H9 (cell line): ENCODE results near the gene TMEM237. TPM values are rescaled to one million over a fixed set of nuclear protein-coding genes. Genes with fewer than 3 reads are reported as not detected.

Source experiments
- DNase-seq: peaks from one replicate; pipeline ENCODE4 v3.0.0-alpha.2; 2017
- H2AFZ ChIP-seq: one replicate; pipeline ENCODE4 v1.6.1; 2013; ENCODE audit warnings: mild to moderate bottlenecking, low read length, control low read depth, moderate library complexity
- H2AK5ac ChIP-seq: 2 replicates; pipeline ENCODE4 v1.6.1; 2013; ENCODE audit warnings: low read length, control low read depth, mixed read lengths; ENCODE audit not compliant: insufficient read length
- H2BK120ac ChIP-seq: one replicate; pipeline ENCODE4 v1.6.1; 2013; ENCODE audit warnings: low read depth, mild to moderate bottlenecking, low read length, control low read depth, inconsistent platforms; ENCODE audit not compliant: poor library complexity, severe bottlenecking
- H2BK12ac ChIP-seq: 2 replicates; pipeline ENCODE4 v1.6.1; 2013; ENCODE audit warnings: low read length, control low read depth, mixed read lengths, low read depth; ENCODE audit not compliant: insufficient read length
- H2BK15ac ChIP-seq: 2 replicates; pipeline ENCODE4 v1.6.1; 2013; ENCODE audit warnings: low read depth, low read length, control low read depth
- H2BK20ac ChIP-seq: one replicate; pipeline ENCODE4 v1.6.1; 2013; ENCODE audit warnings: low read depth, mild to moderate bottlenecking, low read length, control low read depth, inconsistent platforms; ENCODE audit not compliant: poor library complexity, severe bottlenecking
- H2BK5ac ChIP-seq: 2 replicates; pipeline ENCODE4 v1.6.1; 2013; ENCODE audit warnings: low read length, control low read depth, mixed read lengths; ENCODE audit not compliant: insufficient read length
- H3K14ac ChIP-seq: 2 replicates; pipeline ENCODE4 v1.6.1; 2013; ENCODE audit warnings: low read length, control low read depth; ENCODE audit not compliant: insufficient read depth
- H3K18ac ChIP-seq: 2 replicates; pipeline ENCODE4 v1.6.1; 2013; ENCODE audit warnings: low read depth, mild to moderate bottlenecking, mixed read lengths, low read length, control low read depth; ENCODE audit not compliant: insufficient read length
- H3K23ac ChIP-seq: 2 replicates; pipeline ENCODE4 v1.6.1; 2013; ENCODE audit warnings: low read length, control low read depth, mixed read lengths, low read depth; ENCODE audit not compliant: insufficient read length
- H3K23me2 ChIP-seq: 2 replicates; pipeline ENCODE4 v1.6.1; 2013; ENCODE audit warnings: low read depth, mild to moderate bottlenecking, mixed read lengths, low read length, control low read depth; ENCODE audit not compliant: insufficient read length, poor library complexity, severe bottlenecking
- H3K27ac ChIP-seq: 2 replicates; pipeline ENCODE4 v1.5.1; 2013; ENCODE audit warnings: low read length, control low read depth, mixed read lengths, low read depth; ENCODE audit not compliant: insufficient read length
- H3K27me3 ChIP-seq: 2 replicates; pipeline ENCODE4 v1.6.1; 2013; ENCODE audit warnings: low read length, control low read depth, inconsistent platforms; ENCODE audit not compliant: insufficient read depth
- H3K4ac ChIP-seq: 2 replicates; pipeline ENCODE4 v1.6.1; 2013; ENCODE audit warnings: low read depth, mild to moderate bottlenecking, control low read depth, inconsistent platforms, low read length, moderate library complexity
- H3K4me1 ChIP-seq: 2 replicates; pipeline ENCODE4 v1.6.1; 2013; ENCODE audit warnings: low read length, control low read depth, inconsistent platforms; ENCODE audit not compliant: insufficient read depth
- H3K4me2 ChIP-seq: 2 replicates; pipeline ENCODE4 v1.6.1; 2013; ENCODE audit warnings: low read length, control low read depth, mixed read lengths; ENCODE audit not compliant: insufficient read length, insufficient read depth
- H3K56ac ChIP-seq: 2 replicates; pipeline ENCODE4 v1.6.1; 2013; ENCODE audit warnings: low read depth, mild to moderate bottlenecking, mixed read lengths, low read length, control low read depth; ENCODE audit not compliant: insufficient read length
- H3K79me1 ChIP-seq: 2 replicates; pipeline ENCODE4 v1.6.1; 2013; ENCODE audit warnings: low read depth, mild to moderate bottlenecking, moderate library complexity, low read length, control low read depth, inconsistent platforms; ENCODE audit not compliant: insufficient read depth, poor library complexity, severe bottlenecking
- H3K79me2 ChIP-seq: 2 replicates; pipeline ENCODE4 v1.6.1; 2013; ENCODE audit warnings: low read length, control low read depth, inconsistent platforms; ENCODE audit not compliant: insufficient read depth
- H3K9ac ChIP-seq: 2 replicates; pipeline ENCODE4 v1.6.1; 2013; ENCODE audit warnings: low read length, control low read depth, mixed read lengths; ENCODE audit not compliant: insufficient read length; ENCODE audit errors: extremely low read depth
- H3K9me3 ChIP-seq: one replicate; pipeline ENCODE4 v1.6.1; 2013; ENCODE audit warnings: low read depth, low read length, inconsistent platforms; ENCODE audit not compliant: control insufficient read depth
- H3T11ph ChIP-seq: one replicate; pipeline ENCODE4 v1.6.1; 2013; ENCODE audit warnings: mild to moderate bottlenecking, low read length, control low read depth, inconsistent platforms
- H4K20me1 ChIP-seq: one replicate; pipeline ENCODE4 v1.6.1; 2013; ENCODE audit not compliant: control insufficient read depth, insufficient read length, insufficient read depth
- H4K5ac ChIP-seq: 2 replicates; pipeline ENCODE4 v1.6.1; 2013; ENCODE audit warnings: low read depth, mild to moderate bottlenecking, mixed read lengths, low read length, control low read depth; ENCODE audit not compliant: insufficient read length
- H4K8ac ChIP-seq: replicated peaks from 2 replicates; pipeline ENCODE4 v1.6.1; 2013; ENCODE audit warnings: low read length, control low read depth, mixed read lengths, low read depth; ENCODE audit not compliant: insufficient read length
- H4K91ac ChIP-seq: 2 replicates; pipeline ENCODE4 v1.6.1; 2013; ENCODE audit warnings: low read depth, mild to moderate bottlenecking, moderate library complexity, mixed read lengths, low read length, control low read depth; ENCODE audit not compliant: insufficient read length
- H3K27ac Mint-ChIP-seq, 3 experiments: 2 replicates in 2 of 3; 3 replicates in 1 of 3; pipeline ENCODE4 v1.8.0; 2020 to 2021; ENCODE audit warnings: mixed read lengths in 3 of 3, mild to moderate bottlenecking in 1 of 3, moderate library complexity in 1 of 3
- H3K27me3 Mint-ChIP-seq: 2 replicates; pipeline ENCODE4 v1.8.0; 2021; ENCODE audit warnings: low read depth, mild to moderate bottlenecking, moderate library complexity, mixed read lengths
- H3K36me3 Mint-ChIP-seq, 3 experiments: 2 replicates in 2 of 3; 3 replicates in 1 of 3; pipeline ENCODE4 v1.8.0; 2020 to 2021; ENCODE audit warnings: low read depth in 3 of 3, mixed read lengths in 3 of 3; ENCODE audit not compliant: insufficient read depth in 1 of 3
- H3K4me1 Mint-ChIP-seq, 2 experiments: 2 replicates each; pipeline ENCODE4 v1.8.0; 2020; ENCODE audit warnings: mixed read lengths in 2 of 2
- H3K4me3 Mint-ChIP-seq, 2 experiments: 2 replicates in 1 of 2; 3 replicates in 1 of 2; pipeline ENCODE4 v1.8.0; 2020 to 2021; ENCODE audit warnings: mild to moderate bottlenecking in 2 of 2, mixed read lengths in 2 of 2, moderate library complexity in 1 of 2
- H3K9me3 Mint-ChIP-seq, 2 experiments: 2 replicates in 1 of 2; 3 replicates in 1 of 2; pipeline ENCODE4 v1.8.0; 2020; ENCODE audit warnings: mild to moderate bottlenecking in 2 of 2, mixed read lengths in 2 of 2, moderate library complexity in 1 of 2
- CTCF ChIP-seq: fragments of 200-600 bp; sonication (generic); conservative IDR thresholded peaks from 3 replicates; pipeline ENCODE4 v1.8.0; 2021; ENCODE audit warnings: antibody characterized with exemption, mild to moderate bottlenecking
- WGBS: extraction: QIAGEN DNeasy Blood & Tissue Kit; methylation state at CpG from one replicate; pipeline ENCODE4 v1.1.7; 2013; ENCODE audit warnings: missing lambda C conversion rate, low lambda C conversion rate, mixed read lengths; ENCODE audit not compliant: insufficient read length; ENCODE audit errors: extremely low coverage; 5-methylcytosine and 5-hydroxymethylcytosine counted together
- total RNA-seq: library from RNA; stranded (reverse); gene quantifications from 2 replicates; pipeline ENCODE4 v1.2.1, GENCODE V29; 2021

Gene TMEM237
- total RNA-seq, 1 experiment from 2014 or later: 37.7 TPM

GRCh38 chr2:201678401-201678800 lies 35.1 kb upstream of the TMEM237 start:
- Histone ChIP-seq H2BK5ac (no peak overlapping the region), H3K9ac (no peak overlapping the region), H3K27ac (no peak overlapping the region), H2BK120ac (no peak overlapping the region), H3K14ac (no peak overlapping the region), H4K8ac (no peak overlapping the region), H3K23me2 (no peaks in the 10 kb centered on the region), H3K9me3 (no peaks in the 10 kb centered on the region), H3K18ac (no peak overlapping the region), H3K4me1 (peaks cover 5% of the 10 kb centered on the region; the same call in 1 of the 2 replicates), H2BK20ac (no peak overlapping the region), H2AK5ac (no peak overlapping the region), H2BK15ac (no peak overlapping the region), H2BK12ac (no peak overlapping the region), H4K20me1 (no peaks in the 10 kb centered on the region), H3T11ph (no peak overlapping the region), H3K27me3 (no peaks in the 10 kb centered on the region), H2AFZ (no peak overlapping the region), H4K91ac (no peak overlapping the region), H3K4me2 (no peak overlapping the region), H3K79me1 (no peaks in the 10 kb centered on the region), H3K79me2 (no peaks in the 10 kb centered on the region), H3K23ac (no peak overlapping the region), H4K5ac (no peak overlapping the region), H3K56ac (no peak overlapping the region), H3K4ac (no peak overlapping the region)
- H3K36me3 Mint-ChIP-seq: no peaks in the 10 kb centered on the region
- no CpG with 5 or more reads among the region's 6 CpGs for WGBS
- H3K27ac Mint-ChIP-seq: no peak overlapping the region
- no peak overlapping the region for H3K4me3 Mint-ChIP-seq
- peaks cover 13 to 15% of the 10 kb centered on the region in 2 experiments for H3K4me1 Mint-ChIP-seq
- DNase-seq: no peak
- no peak for TF ChIP-seq CTCF
- peaks cover 3% of the 10 kb centered on the region for H3K27me3 Mint-ChIP-seq
- no peaks in the 10 kb centered on the region for H3K9me3 Mint-ChIP-seq
